ENCODE data around the gene OTOL1. TPM values are rescaled to one million over a fixed set of nuclear protein-coding genes. Genes with fewer than 3 reads are reported as not detected.

The OTOL1 gene
- total RNA-seq, 1 donor from 2014 or later, result not detected

- Mint-ChIP-seq H3K36me3 (ENCODE audit: low read depth) (no peaks in the 10 kb centered on the region), H3K27me3 (no peaks in the 10 kb centered on the region), H3K27ac (no peak overlapping the region), H3K9me3 (no peaks in the 10 kb centered on the region), H3K4me3 (no peak overlapping the region), H3K4me1 (no peaks in the 10 kb centered on the region)
- no peak for DNase-seq
- intact Hi-C loops (cut with micrococcal nuclease), result no loop called here
These were observed 1.8 kb downstream of the OTOL1 start for GRCh38 chr3:161498259-161498921.

- Mint-ChIP-seq H3K4me3 (no peak overlapping the region), H3K27me3 (no peaks in the 10 kb centered on the region), H3K27ac (no peak overlapping the region), H3K36me3 (ENCODE audit: low read depth) (no peaks in the 10 kb centered on the region), H3K4me1 (no peaks in the 10 kb centered on the region), H3K9me3 (no peaks in the 10 kb centered on the region)
- no peak for DNase-seq
- intact Hi-C loops (cut with micrococcal nuclease), result no loop called here
These were observed 3.6 kb downstream of the OTOL1 start for GRCh38 chr3:161500068-161500796.

- no peak overlapping the region for H3K4me3 Mint-ChIP-seq
- H3K27ac Mint-ChIP-seq, result no peak overlapping the region
- intact Hi-C loops (cut with micrococcal nuclease), result no loop called here
- DNase-seq, result no peak
- H3K4me1 Mint-ChIP-seq, result no peaks in the 10 kb centered on the region
- no peaks in the 10 kb centered on the region for H3K9me3 Mint-ChIP-seq
- no peaks in the 10 kb centered on the region for H3K27me3 Mint-ChIP-seq
- H3K36me3 Mint-ChIP-seq (ENCODE audit: low read depth), result no peaks in the 10 kb centered on the region
These were observed 6.7 kb downstream of the OTOL1 start for GRCh38 chr3:161503271-161503670.

GRCh38 chr3:161508852-161509477, 12.4 kb downstream of the OTOL1 start:
- H3K36me3 Mint-ChIP-seq (ENCODE audit: low read depth), result no peaks in the 10 kb centered on the region
- H3K4me1 Mint-ChIP-seq, result no peaks in the 10 kb centered on the region
- intact Hi-C loops (cut with micrococcal nuclease), result no loop called here
- H3K27ac Mint-ChIP-seq, result no peak overlapping the region
- no peaks in the 10 kb centered on the region for H3K9me3 Mint-ChIP-seq
- H3K27me3 Mint-ChIP-seq, result no peaks in the 10 kb centered on the region
- no peak overlapping the region for H3K4me3 Mint-ChIP-seq
- DNase-seq, result no peak

GRCh38 chr3:161510510-161511260, 14.1 kb downstream of the OTOL1 start:
- DNase-seq, result no peak
- no peaks in the 10 kb centered on the region for H3K27me3 Mint-ChIP-seq
- no peak overlapping the region for H3K4me3 Mint-ChIP-seq
- H3K36me3 Mint-ChIP-seq (ENCODE audit: low read depth), result no peaks in the 10 kb centered on the region
- no peaks in the 10 kb centered on the region for H3K4me1 Mint-ChIP-seq
- H3K27ac Mint-ChIP-seq, result no peak overlapping the region
- intact Hi-C loops (cut with micrococcal nuclease), result no loop called here
- no peaks in the 10 kb centered on the region for H3K9me3 Mint-ChIP-seq

GRCh38 chr3:161523916-161524315, 27.3 kb downstream of the OTOL1 start:
- intact Hi-C loops (cut with micrococcal nuclease), result no loop called here
- Mint-ChIP-seq H3K4me3 (no peak overlapping the region), H3K9me3 (no peaks in the 10 kb centered on the region), H3K27ac (no peak overlapping the region), H3K36me3 (ENCODE audit: low read depth) (no peaks in the 10 kb centered on the region), H3K27me3 (no peaks in the 10 kb centered on the region), H3K4me1 (no peaks in the 10 kb centered on the region)
- DNase-seq, result peak; percentile 21

GRCh38 chr3:161531930-161532329, 35.3 kb downstream of the OTOL1 start:
- Mint-ChIP-seq H3K9me3 (no peaks in the 10 kb centered on the region), H3K4me1 (no peaks in the 10 kb centered on the region), H3K27ac (no peak overlapping the region), H3K36me3 (ENCODE audit: low read depth) (no peaks in the 10 kb centered on the region), H3K27me3 (no peaks in the 10 kb centered on the region), H3K4me3 (no peak overlapping the region)
- intact Hi-C loops (cut with micrococcal nuclease), result no loop called here
- no peak for DNase-seq

- DNase-seq, result no peak
- intact Hi-C loops (cut with micrococcal nuclease), result no loop called here
- Mint-ChIP-seq H3K27me3 (no peaks in the 10 kb centered on the region), H3K4me1 (no peaks in the 10 kb centered on the region), H3K27ac (no peak overlapping the region), H3K4me3 (no peak overlapping the region), H3K9me3 (no peaks in the 10 kb centered on the region), H3K36me3 (ENCODE audit: low read depth) (no peaks in the 10 kb centered on the region)
These were observed 44.0 kb downstream of the OTOL1 start for GRCh38 chr3:161540594-161540993.

GRCh38 chr3:161545824-161546223, 49.2 kb downstream of the OTOL1 start:
- H3K9me3 Mint-ChIP-seq, result no peaks in the 10 kb centered on the region
- no peak overlapping the region for H3K27ac Mint-ChIP-seq
- H3K36me3 Mint-ChIP-seq (ENCODE audit: low read depth), result no peaks in the 10 kb centered on the region
- H3K4me1 Mint-ChIP-seq, result no peaks in the 10 kb centered on the region
- intact Hi-C loops (cut with micrococcal nuclease), result no loop called here
- no peak overlapping the region for H3K4me3 Mint-ChIP-seq
- H3K27me3 Mint-ChIP-seq, result no peaks in the 10 kb centered on the region
- no peak for DNase-seq

GRCh38 chr3:161548301-161548700, 51.7 kb downstream of the OTOL1 start:
- H3K9me3 Mint-ChIP-seq, result no peaks in the 10 kb centered on the region
- no peaks in the 10 kb centered on the region for H3K4me1 Mint-ChIP-seq
- H3K27ac Mint-ChIP-seq, result no peak overlapping the region
- H3K36me3 Mint-ChIP-seq (ENCODE audit: low read depth), result no peaks in the 10 kb centered on the region
- intact Hi-C loops (cut with micrococcal nuclease), result no loop called here
- no peak overlapping the region for H3K4me3 Mint-ChIP-seq
- H3K27me3 Mint-ChIP-seq, result no peaks in the 10 kb centered on the region
- no peak for DNase-seq

GRCh38 chr3:161549261-161549660, 52.7 kb downstream of the OTOL1 start:
- Mint-ChIP-seq H3K4me3 (no peak overlapping the region), H3K27me3 (no peaks in the 10 kb centered on the region), H3K27ac (no peak overlapping the region), H3K36me3 (ENCODE audit: low read depth) (no peaks in the 10 kb centered on the region), H3K9me3 (no peaks in the 10 kb centered on the region), H3K4me1 (no peaks in the 10 kb centered on the region)
- intact Hi-C loops (cut with micrococcal nuclease), result no loop called here
- DNase-seq, result no peak

- no peak for DNase-seq
- no peak overlapping the region for H3K27ac Mint-ChIP-seq
- H3K4me3 Mint-ChIP-seq, result no peak overlapping the region
- no peaks in the 10 kb centered on the region for H3K36me3 Mint-ChIP-seq (ENCODE audit: low read depth)
- H3K4me1 Mint-ChIP-seq, result no peaks in the 10 kb centered on the region
- intact Hi-C loops (cut with micrococcal nuclease), result no loop called here
- no peaks in the 10 kb centered on the region for H3K27me3 Mint-ChIP-seq
- H3K9me3 Mint-ChIP-seq, result no peaks in the 10 kb centered on the region
These were observed 54.0 kb downstream of the OTOL1 start for GRCh38 chr3:161550491-161551195.

GRCh38 chr3:161551697-161552096, 55.1 kb downstream of the OTOL1 start:
- H3K27ac Mint-ChIP-seq, result no peak overlapping the region
- DNase-seq, result no peak
- no peak overlapping the region for H3K4me3 Mint-ChIP-seq
- intact Hi-C loops (cut with micrococcal nuclease), result no loop called here
- no peaks in the 10 kb centered on the region for H3K4me1 Mint-ChIP-seq
- H3K27me3 Mint-ChIP-seq, result no peaks in the 10 kb centered on the region
- no peaks in the 10 kb centered on the region for H3K36me3 Mint-ChIP-seq (ENCODE audit: low read depth)
- H3K9me3 Mint-ChIP-seq, result no peaks in the 10 kb centered on the region

All from activated CD4-positive, alpha-beta T cell treated with anti-CD3 and anti-CD28 coated beads, Interleukin-2, amount 10 ng/mL, durations not matched to agents 24 days and 14 days (primary cell).